GM21360 (cell line): ENCODE results near the gene KLK15.

Experiments
- ATAC-seq: cut with Tn5 transposase; IDR thresholded peaks from one replicate; pipeline ENCODE4 v1.9.1; 2021; ENCODE audit warnings: mild to moderate bottlenecking, moderate library complexity; ENCODE audit not compliant: unreplicated experiment

Gene KLK15, protein sequence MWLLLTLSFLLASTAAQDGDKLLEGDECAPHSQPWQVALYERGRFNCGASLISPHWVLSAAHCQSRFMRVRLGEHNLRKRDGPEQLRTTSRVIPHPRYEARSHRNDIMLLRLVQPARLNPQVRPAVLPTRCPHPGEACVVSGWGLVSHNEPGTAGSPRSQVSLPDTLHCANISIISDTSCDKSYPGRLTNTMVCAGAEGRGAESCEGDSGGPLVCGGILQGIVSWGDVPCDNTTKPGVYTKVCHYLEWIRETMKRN

DNA sequence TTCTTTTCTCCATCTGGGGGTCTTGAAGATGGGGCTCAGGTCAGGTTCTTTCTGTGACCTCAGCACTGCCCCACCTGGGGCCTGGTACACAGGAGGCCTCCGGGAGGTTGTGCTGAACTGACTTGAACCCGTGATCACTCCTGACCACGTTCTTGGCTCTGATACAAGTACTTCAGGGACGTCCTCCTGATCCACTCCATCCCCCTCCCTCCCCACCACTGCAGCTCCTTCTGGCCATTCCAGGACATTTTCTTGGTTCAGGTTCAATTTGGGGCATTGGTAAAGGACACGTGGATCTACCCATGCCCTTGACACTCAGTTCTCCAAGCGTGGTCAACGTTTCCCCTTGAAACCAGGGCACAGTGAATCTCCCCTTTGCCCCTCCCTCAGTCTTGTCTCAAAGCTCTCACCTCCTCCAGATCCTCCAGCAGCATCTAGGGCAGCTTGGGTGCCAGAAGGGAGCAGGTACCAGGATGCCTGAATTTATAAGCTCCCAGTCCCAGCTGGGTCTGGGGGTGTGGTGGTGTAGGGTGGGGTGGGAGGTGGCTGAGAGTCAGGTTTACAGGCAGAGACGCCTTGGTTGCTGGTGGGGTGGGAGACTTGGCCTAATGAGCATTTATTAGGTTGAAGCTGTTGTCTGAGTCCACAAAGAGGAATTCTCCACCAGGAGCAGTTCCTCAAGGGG lies at the start of gene KLK15:
Gene KLK15 (minus strand): TSS at position 458 of the 685 bp plus-strand sequence. CDS start 2,082 bp downstream, outside the sequence.
- no peak for ATAC-seq

- no peak for ATAC-seq
Observed at GRCh38 chr19:50882188-50882587, 48.8 kb upstream of the KLK15 start.

DNA sequence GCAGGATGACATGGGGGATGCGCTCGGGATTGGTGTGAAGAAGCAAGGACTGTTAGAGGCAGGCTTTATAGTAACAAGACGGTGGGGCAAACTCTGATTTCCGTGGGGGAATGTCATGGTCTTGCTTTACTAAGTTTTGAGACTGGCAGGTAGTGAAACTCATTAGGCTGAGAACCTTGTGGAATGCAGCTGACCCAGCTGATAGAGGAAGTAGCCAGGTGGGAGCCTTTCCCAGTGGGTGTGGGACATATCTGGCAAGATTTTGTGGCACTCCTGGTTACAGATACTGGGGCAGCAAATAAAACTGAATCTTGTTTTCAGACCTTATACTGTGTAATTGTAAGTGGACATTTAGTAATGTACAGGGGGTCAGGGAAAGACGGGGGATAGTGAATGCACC lies 46.9 kb upstream of the KLK15 start:
- no peak for ATAC-seq

DNA sequence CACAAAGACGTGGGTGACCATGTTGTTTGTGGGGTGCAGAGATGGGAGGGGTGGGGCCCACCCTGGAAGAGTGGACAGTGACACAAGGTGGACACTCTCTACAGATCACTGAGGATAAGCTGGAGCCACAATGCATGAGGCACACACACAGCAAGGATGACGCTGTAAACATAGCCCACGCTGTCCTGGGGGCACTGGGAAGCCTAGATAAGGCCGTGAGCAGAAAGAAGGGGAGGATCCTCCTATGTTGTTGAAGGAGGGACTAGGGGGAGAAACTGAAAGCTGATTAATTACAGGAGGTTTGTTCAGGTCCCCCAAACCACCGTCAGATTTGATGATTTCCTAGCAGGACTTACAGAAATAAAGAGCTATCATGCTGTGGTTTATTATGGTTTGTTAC lies 45.5 kb upstream of the KLK15 start:
- ATAC-seq, result no peak

DNA sequence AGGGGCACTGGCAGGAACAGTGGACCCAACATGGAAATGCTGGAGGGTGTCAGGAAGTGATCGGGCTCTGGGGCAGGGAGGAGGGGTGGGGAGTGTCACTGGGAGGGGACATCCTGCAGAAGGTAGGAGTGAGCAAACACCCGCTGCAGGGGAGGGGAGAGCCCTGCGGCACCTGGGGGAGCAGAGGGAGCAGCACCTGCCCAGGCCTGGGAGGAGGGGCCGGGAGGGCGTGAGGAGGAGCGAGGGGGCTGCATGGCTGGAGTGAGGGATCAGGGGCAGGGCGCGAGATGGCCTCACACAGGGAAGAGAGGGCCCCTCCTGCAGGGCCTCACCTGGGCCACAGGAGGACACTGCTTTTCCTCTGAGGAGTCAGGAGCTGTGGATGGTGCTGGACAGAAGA lies 44.0 kb upstream of the KLK15 start:
- ATAC-seq, result no peak

- no peak for ATAC-seq
Observed at GRCh38 chr19:50876456-50876855, 43.1 kb upstream of the KLK15 start.

DNA sequence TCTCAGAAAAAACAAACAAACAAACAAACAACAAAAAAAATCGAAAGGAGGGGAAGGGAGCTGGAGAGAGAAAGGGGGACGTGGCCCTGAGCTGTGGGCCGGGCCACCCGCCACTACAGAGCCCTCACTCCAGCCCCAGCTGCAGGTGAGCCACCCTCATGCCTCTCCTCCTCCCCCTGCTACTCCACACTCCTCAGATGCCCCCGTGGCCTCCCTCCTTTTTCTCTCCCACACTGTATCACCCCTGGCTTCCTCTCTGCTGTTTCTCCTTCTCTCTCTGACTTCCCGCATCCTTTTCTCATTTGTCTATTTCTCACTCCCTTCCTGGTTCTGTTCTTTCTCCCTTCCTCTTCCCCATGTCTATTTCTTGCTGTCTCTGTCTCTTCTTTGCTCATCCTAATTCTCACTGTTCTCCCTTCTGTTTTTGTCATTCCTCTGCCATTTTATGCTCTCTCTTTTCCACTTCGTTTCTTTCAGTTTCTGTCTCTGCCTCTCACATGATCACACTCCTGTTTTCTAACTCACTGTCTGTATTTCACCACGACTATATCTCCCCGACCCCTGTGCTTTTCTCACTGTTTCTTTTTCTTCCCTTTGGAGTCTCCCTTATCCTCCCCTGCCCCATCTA lies 42.5 kb upstream of the KLK15 start:
- ATAC-seq, result no peak

DNA sequence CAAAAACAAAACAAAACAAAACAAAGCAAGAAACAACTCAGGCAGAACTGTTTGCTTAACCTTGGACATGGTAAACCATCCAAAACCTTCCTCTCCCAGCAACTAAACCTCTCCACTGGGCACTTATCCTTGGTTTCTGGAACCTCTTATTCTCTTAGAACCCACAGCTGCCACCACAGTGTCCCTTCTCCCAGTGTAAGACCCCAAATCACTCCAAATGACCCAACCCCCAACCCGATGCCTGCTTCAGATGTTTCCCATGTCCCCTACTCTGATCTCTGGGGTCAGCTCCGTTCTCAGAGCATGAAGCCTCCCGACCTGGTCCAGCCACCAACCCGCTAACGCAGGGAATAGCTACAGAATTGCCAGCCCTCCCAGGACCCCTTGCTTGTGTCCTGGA lies 40.8 kb upstream of the KLK15 start:
- no peak for ATAC-seq

GRCh38 chr19:50873056-50873455 lies 39.7 kb upstream of the KLK15 start, which contains the start of gene KLK2:
KLK2 (plus strand) TSS chr19:50873439; CDS start chr19:50873474, 35 bp downstream.
- no peak for ATAC-seq

DNA sequence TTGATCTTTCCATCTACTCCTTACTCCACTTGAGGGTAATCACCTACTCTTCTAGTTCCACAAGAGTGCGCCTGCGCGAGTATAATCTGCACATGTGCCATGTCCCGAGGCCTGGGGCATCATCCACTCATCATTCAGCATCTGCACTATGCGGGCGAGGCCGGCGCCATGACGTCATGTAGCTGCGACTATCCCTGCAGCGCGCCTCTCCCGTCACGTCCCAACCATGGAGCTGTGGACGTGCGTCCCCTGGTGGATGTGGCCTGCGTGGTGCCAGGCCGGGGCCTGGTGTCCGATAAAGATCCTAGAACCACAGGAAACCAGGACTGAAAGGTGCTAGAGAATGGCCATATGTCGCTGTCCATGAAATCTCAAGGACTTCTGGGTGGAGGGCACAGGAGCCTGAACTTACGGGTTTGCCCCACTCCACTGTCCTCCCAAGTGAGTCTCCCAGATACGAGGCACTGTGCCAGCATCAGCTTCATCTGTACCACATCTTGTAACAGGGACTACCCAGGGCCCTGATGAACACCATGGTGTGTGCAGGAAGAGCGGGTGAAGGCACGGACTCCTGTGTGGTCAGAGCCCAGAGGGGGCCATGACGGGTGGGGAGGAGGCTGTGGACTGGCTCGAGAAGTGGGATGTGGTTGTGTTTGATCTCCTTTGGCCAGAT lies 37.2 kb upstream of the KLK15 start:
- no peak for ATAC-seq

DNA sequence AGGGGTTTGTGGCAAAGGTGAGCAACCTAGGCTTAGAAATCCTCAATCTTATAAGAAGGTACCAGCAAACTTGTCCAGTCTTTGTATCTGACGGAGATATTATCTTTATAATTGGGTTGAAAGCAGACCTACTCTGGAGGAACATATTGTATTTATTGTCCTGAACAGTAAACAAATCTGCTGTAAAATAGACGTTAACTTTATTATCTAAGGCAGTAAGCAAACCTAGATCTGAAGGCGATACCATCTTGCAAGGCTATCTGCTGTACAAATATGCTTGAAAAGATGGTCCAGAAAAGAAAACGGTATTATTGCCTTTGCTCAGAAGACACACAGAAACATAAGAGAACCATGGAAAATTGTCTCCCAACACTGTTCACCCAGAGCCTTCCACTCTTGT lies 36.1 kb upstream of the KLK15 start:
- ATAC-seq, result no peak

DNA sequence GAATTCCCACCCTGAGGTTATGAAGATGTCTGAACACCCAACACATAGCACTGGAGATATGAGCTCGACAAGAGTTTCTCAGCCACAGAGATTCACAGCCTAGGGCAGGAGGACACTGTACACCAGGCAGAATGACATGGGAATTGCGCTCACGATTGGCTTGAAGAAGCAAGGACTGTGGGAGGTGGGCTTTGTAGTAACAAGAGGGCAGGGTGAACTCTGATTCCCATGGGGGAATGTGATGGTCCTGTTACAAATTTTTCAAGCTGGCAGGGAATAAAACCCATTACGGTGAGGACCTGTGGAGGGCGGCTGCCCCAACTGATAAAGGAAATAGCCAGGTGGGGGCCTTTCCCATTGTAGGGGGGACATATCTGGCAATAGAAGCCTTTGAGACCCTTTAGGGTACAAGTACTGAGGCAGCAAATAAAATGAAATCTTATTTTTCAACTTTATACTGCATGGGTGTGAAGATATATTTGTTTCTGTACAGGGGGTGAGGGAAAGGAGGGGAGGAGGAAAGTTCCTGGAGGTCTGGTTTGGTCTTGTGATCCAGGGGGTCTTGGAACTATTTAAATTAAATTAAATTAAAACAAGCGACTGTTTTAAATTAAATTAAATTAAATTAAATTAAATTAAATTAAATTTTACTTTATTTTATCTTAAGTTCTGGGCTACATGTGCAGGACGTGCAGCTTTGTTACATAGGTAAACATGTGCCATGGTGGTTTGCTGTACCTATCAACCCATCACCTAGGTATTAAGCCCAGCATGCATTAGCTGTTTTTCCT lies 28.3 kb upstream of the KLK15 start:
- ATAC-seq, result no peak

- no peak for ATAC-seq
Observed at GRCh38 chr19:50861010-50861409, 27.6 kb upstream of the KLK15 start.

DNA sequence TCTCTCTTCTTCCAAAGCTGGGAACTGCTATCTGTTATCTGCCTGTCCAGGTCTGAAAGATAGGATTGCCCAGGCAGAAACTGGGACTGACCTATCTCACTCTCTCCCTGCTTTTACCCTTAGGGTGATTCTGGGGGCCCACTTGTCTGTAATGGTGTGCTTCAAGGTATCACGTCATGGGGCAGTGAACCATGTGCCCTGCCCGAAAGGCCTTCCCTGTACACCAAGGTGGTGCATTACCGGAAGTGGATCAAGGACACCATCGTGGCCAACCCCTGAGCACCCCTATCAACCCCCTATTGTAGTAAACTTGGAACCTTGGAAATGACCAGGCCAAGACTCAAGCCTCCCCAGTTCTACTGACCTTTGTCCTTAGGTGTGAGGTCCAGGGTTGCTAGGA lies 26.5 kb upstream of the KLK15 start:
- no peak for ATAC-seq

GRCh38 chr19:50858886-50859285 lies 25.5 kb upstream of the KLK15 start:
- no peak for ATAC-seq

- ATAC-seq, result no peak
Observed at GRCh38 chr19:50857366-50857765, 24.0 kb upstream of the KLK15 start.

DNA sequence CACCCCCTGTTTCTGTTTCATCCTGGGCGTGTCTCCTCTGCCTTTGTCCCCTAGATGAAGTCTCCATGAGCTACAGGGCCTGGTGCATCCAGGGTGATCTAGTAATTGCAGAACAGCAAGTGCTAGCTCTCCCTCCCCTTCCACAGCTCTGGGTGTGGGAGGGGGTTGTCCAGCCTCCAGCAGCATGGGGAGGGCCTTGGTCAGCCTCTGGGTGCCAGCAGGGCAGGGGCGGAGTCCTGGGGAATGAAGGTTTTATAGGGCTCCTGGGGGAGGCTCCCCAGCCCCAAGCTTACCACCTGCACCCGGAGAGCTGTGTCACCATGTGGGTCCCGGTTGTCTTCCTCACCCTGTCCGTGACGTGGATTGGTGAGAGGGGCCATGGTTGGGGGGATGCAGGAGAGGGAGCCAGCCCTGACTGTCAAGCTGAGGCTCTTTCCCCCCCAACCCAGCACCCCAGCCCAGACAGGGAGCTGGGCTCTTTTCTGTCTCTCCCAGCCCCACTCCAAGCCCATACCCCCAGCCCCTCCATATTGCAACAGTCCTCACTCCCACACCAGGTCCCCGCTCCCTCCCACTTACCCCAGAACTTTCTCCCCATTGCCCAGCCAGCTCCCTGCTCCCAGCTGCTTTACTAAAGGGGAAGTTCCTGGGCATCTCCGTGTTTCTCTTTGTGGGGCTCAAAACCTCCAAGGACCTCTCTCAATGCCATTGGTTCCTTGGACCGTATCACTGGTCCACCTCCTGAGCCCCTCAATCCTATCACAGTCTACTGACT lies 21.4 kb upstream of the KLK15 start, which contains the start of gene KLK3:
Gene KLK3 (plus strand): TSS at position 280 of the 775 bp plus-strand sequence. CDS start 41 bp downstream, at position 321.
- ATAC-seq, result no peak

- no peak for ATAC-seq
Observed at GRCh38 chr19:50851620-50852019, 18.2 kb upstream of the KLK15 start.

GRCh38 chr19:50850738-50851137 lies 17.4 kb upstream of the KLK15 start:
- no peak for ATAC-seq
